IMR-90 (cell line): ENCODE measurements around the gene RNF223.

Experiments used
- CTCF ChIP-seq: conservative IDR thresholded peaks from 2 replicates; pipeline ENCODE4 v1.5.1; 2012; ENCODE audit warnings: mild to moderate bottlenecking, low read depth, low read length, improper control_type of control experiment
- FOS ChIP-seq: fragments of 150-350 bp; IDR thresholded peaks from 2 replicates; pipeline ENCODE4 v1.6.1; 2016; ENCODE audit warnings: low read depth, low read length
- MAZ ChIP-seq: IDR thresholded peaks from 2 replicates; pipeline ENCODE4 v1.6.1; 2012; ENCODE audit warnings: low read depth, mild to moderate bottlenecking, low read length, improper control_type of control experiment, moderate library complexity, borderline replicate concordance
- POLR2A ChIP-seq: IDR thresholded peaks from 2 replicates; pipeline ENCODE4 v1.6.1; 2012; ENCODE audit warnings: mild to moderate bottlenecking, low read depth, low read length
- RFX5 ChIP-seq: IDR thresholded peaks from 2 replicates; pipeline ENCODE4 v1.8.0; 2012; ENCODE audit warnings: low read depth, mild to moderate bottlenecking, low read length, moderate library complexity

GRCh38 chr1:1092894-1093609 is 18.9 kb upstream of the RNF223 start:
- no peak for TF ChIP-seq CTCF
- TF ChIP-seq FOS = no peak
- no peak for TF ChIP-seq MAZ
- no peak for TF ChIP-seq POLR2A
- no peak for TF ChIP-seq RFX5
